DMS153 treated with DMSO at 0.1 percent for 48 hours (cell line): ENCODE measurements around the gene ANP32A.

Experiments
- DNase-seq: peaks from one replicate; lab custom pipeline; 2025; ENCODE audit not compliant: unreplicated experiment; lab: John Stamatoyannopoulos, UW

ANP32A gene

GRCh38 chr15:68783226-68784058, 37.3 kb downstream of the ANP32A start:
- DNase-seq, result no peak

GRCh38 chr15:68782589-68783161, 38.0 kb downstream of the ANP32A start:
- DNase-seq, result no peak

GRCh38 chr15:68781766-68782588, 38.7 kb downstream of the ANP32A start:
- no peak for DNase-seq

GRCh38 chr15:68781217-68781616, 39.5 kb downstream of the ANP32A start:
- no peak for DNase-seq

- no peak for DNase-seq
These were observed 41.8 kb downstream of the ANP32A start for GRCh38 chr15:68778876-68779275.

GRCh38 chr15:68776477-68777270, 44.0 kb downstream of the ANP32A start:
- DNase-seq, result no peak

- no peak for DNase-seq
These were observed 44.8 kb downstream of the ANP32A start for GRCh38 chr15:68775671-68776476.

- DNase-seq, result no peak
These were observed 45.5 kb downstream of the ANP32A start for GRCh38 chr15:68775236-68775577.

GRCh38 chr15:68774521-68775235, 46.0 kb downstream of the ANP32A start:
- DNase-seq, result no peak

- DNase-seq, result no peak
These were observed 46.6 kb downstream of the ANP32A start for GRCh38 chr15:68774120-68774519.

GRCh38 chr15:68773036-68773435, 47.7 kb downstream of the ANP32A start:
- no peak for DNase-seq

- no peak for DNase-seq
These were observed 50.5 kb downstream of the ANP32A start for GRCh38 chr15:68770216-68770615.

- no peak for DNase-seq
These were observed 51.0 kb downstream of the ANP32A start for GRCh38 chr15:68769702-68770101.

- no peak for DNase-seq
These were observed 52.4 kb downstream of the ANP32A start for GRCh38 chr15:68768321-68768720.

- no peak for DNase-seq
These were observed 52.9 kb downstream of the ANP32A start for GRCh38 chr15:68767833-68768232.

- no peak for DNase-seq
These were observed 54.9 kb downstream of the ANP32A start for GRCh38 chr15:68765602-68766368.

- DNase-seq, result no peak
These were observed 56.6 kb downstream of the ANP32A start for GRCh38 chr15:68764090-68764489.

- no peak for DNase-seq
These were observed 57.6 kb downstream of the ANP32A start for GRCh38 chr15:68763063-68763462.
